Activated naive CD4-positive, alpha-beta T cell treated with anti-CD3 and anti-CD28 coated beads, Interleukin-2, amount 50 U/mL, for 24 hours (primary cell): Measurements from ENCODE around the gene PCDHGC5.

Source experiments
- H3K27ac Mint-ChIP-seq: one replicate; pipeline ENCODE4 v1.8.0; 2021; ENCODE audit warnings: mild to moderate bottlenecking, mixed read lengths
- H3K27me3 Mint-ChIP-seq: one replicate; pipeline ENCODE4 v1.8.0; 2021; ENCODE audit warnings: mixed read lengths
- H3K36me3 Mint-ChIP-seq: one replicate; pipeline ENCODE4 v1.8.0; 2021; ENCODE audit warnings: mixed read lengths
- H3K4me1 Mint-ChIP-seq: one replicate; pipeline ENCODE4 v1.8.0; 2021; ENCODE audit warnings: mixed read lengths
- H3K4me3 Mint-ChIP-seq: one replicate; pipeline ENCODE4 v1.8.0; 2021; ENCODE audit warnings: mild to moderate bottlenecking, mixed read lengths
- H3K9me3 Mint-ChIP-seq: one replicate; pipeline ENCODE4 v1.8.0; 2021; ENCODE audit warnings: mixed read lengths

The PCDHGC5 gene

GRCh38 chr5:141485321-141486055 lies 3.4 kb upstream of the PCDHGC5 start:
- peak overlapping the region; percentile 61 for H3K4me3 Mint-ChIP-seq

GRCh38 chr5:141486091-141486490 lies 2.8 kb upstream of the PCDHGC5 start:
- peaks cover 14% of the 10 kb centered on the region for H3K4me1 Mint-ChIP-seq
- peaks cover 66% of the 10 kb centered on the region for H3K27me3 Mint-ChIP-seq
- no peak overlapping the region for H3K4me3 Mint-ChIP-seq

More at GRCh38 chr5:141485321-141486055, 3.4 kb upstream of the PCDHGC5 start:
- Mint-ChIP-seq H3K4me1 (peaks cover 14% of the 10 kb centered on the region), H3K36me3 (no peaks in the 10 kb centered on the region), H3K9me3 (no peaks in the 10 kb centered on the region), H3K27me3 (peaks cover 63% of the 10 kb centered on the region), H3K27ac (no peak overlapping the region)

GRCh38 chr5:141487131-141487530 lies 1.8 kb upstream of the PCDHGC5 start:
- H3K27me3 Mint-ChIP-seq, result peaks cover 68% of the 10 kb centered on the region
- H3K36me3 Mint-ChIP-seq, result no peaks in the 10 kb centered on the region

More at GRCh38 chr5:141486091-141486490, 2.8 kb upstream of the PCDHGC5 start:
- Mint-ChIP-seq H3K36me3 (no peaks in the 10 kb centered on the region), H3K27ac (no peak overlapping the region), H3K9me3 (no peaks in the 10 kb centered on the region)

GRCh38 chr5:141489841-141490240 lies 960 bp downstream of the PCDHGC5 start:
- H3K27me3 Mint-ChIP-seq, result peaks cover 57% of the 10 kb centered on the region
- H3K4me1 Mint-ChIP-seq, result peaks cover 10% of the 10 kb centered on the region
- no peak overlapping the region for H3K4me3 Mint-ChIP-seq
- no peaks in the 10 kb centered on the region for H3K36me3 Mint-ChIP-seq
- H3K27ac Mint-ChIP-seq, result no peak overlapping the region
- no peaks in the 10 kb centered on the region for H3K9me3 Mint-ChIP-seq

More at GRCh38 chr5:141487131-141487530, 1.8 kb upstream of the PCDHGC5 start:
- H3K4me1 Mint-ChIP-seq, result peaks cover 17% of the 10 kb centered on the region
- H3K4me3 Mint-ChIP-seq, result no peak overlapping the region
- H3K27ac Mint-ChIP-seq, result no peak overlapping the region
- H3K9me3 Mint-ChIP-seq, result no peaks in the 10 kb centered on the region

GRCh38 chr5:141490271-141490670 lies 1.4 kb downstream of the PCDHGC5 start:
- Mint-ChIP-seq H3K9me3 (no peaks in the 10 kb centered on the region), H3K36me3 (no peaks in the 10 kb centered on the region), H3K4me1 (peaks cover 6% of the 10 kb centered on the region), H3K27me3 (peaks cover 53% of the 10 kb centered on the region), H3K27ac (no peak overlapping the region), H3K4me3 (no peak overlapping the region)

GRCh38 chr5:141490771-141491170 lies 1.9 kb downstream of the PCDHGC5 start:
- peak overlapping the region; percentile 71 for H3K27ac Mint-ChIP-seq
- peaks cover 56% of the 10 kb centered on the region for H3K27me3 Mint-ChIP-seq
- no peaks in the 10 kb centered on the region for H3K9me3 Mint-ChIP-seq
- H3K36me3 Mint-ChIP-seq, result no peaks in the 10 kb centered on the region
- H3K4me3 Mint-ChIP-seq, result no peak overlapping the region
- peaks cover 7% of the 10 kb centered on the region for H3K4me1 Mint-ChIP-seq

- Mint-ChIP-seq H3K4me3 (peak overlapping the region; percentile 78), H3K36me3 (no peaks in the 10 kb centered on the region), H3K27ac (peak overlapping the region; percentile 85), H3K27me3 (peaks cover 54% of the 10 kb centered on the region), H3K4me1 (peaks cover 7% of the 10 kb centered on the region), H3K9me3 (no peaks in the 10 kb centered on the region)
Measured at GRCh38 chr5:141491323-141492167, 2.7 kb downstream of the PCDHGC5 start.

GRCh38 chr5:141492168-141492885 lies 3.4 kb downstream of the PCDHGC5 start:
- no peaks in the 10 kb centered on the region for H3K9me3 Mint-ChIP-seq
- H3K27ac Mint-ChIP-seq, result peak overlapping the region; percentile 85
- H3K36me3 Mint-ChIP-seq, result no peaks in the 10 kb centered on the region
- H3K4me1 Mint-ChIP-seq, result peaks cover 7% of the 10 kb centered on the region
- peaks cover 50% of the 10 kb centered on the region for H3K27me3 Mint-ChIP-seq
- H3K4me3 Mint-ChIP-seq, result peak overlapping the region; percentile 78

GRCh38 chr5:141493500-141494422 lies 4.9 kb downstream of the PCDHGC5 start:
- no peak overlapping the region for H3K4me3 Mint-ChIP-seq
- peaks cover 49% of the 10 kb centered on the region for H3K27me3 Mint-ChIP-seq
- H3K27ac Mint-ChIP-seq, result no peak overlapping the region

GRCh38 chr5:141494761-141495452 lies 6.0 kb downstream of the PCDHGC5 start:
- Mint-ChIP-seq H3K4me1 (peaks cover 7% of the 10 kb centered on the region), H3K36me3 (no peaks in the 10 kb centered on the region), H3K27ac (no peak overlapping the region), H3K4me3 (no peak overlapping the region), H3K9me3 (no peaks in the 10 kb centered on the region), H3K27me3 (peaks cover 43% of the 10 kb centered on the region)

More at GRCh38 chr5:141493500-141494422, 4.9 kb downstream of the PCDHGC5 start:
- Mint-ChIP-seq H3K4me1 (peaks cover 7% of the 10 kb centered on the region), H3K36me3 (no peaks in the 10 kb centered on the region), H3K9me3 (no peaks in the 10 kb centered on the region)

GRCh38 chr5:141495453-141495811 lies 6.6 kb downstream of the PCDHGC5 start:
- Mint-ChIP-seq H3K27me3 (peaks cover 39% of the 10 kb centered on the region), H3K4me3 (peak overlapping the region; percentile 35), H3K9me3 (no peaks in the 10 kb centered on the region), H3K36me3 (no peaks in the 10 kb centered on the region), H3K4me1 (peaks cover 7% of the 10 kb centered on the region), H3K27ac (no peak overlapping the region)

GRCh38 chr5:141496038-141496437 lies 7.2 kb downstream of the PCDHGC5 start:
- Mint-ChIP-seq H3K9me3 (no peaks in the 10 kb centered on the region), H3K4me3 (no peak overlapping the region)

GRCh38 chr5:141501761-141502160 lies 12.9 kb downstream of the PCDHGC5 start:
- H3K27ac Mint-ChIP-seq, result no peak overlapping the region
- peaks cover 16% of the 10 kb centered on the region for H3K27me3 Mint-ChIP-seq
- no peak overlapping the region for H3K4me3 Mint-ChIP-seq
- no peaks in the 10 kb centered on the region for H3K36me3 Mint-ChIP-seq
- H3K4me1 Mint-ChIP-seq, result no peaks in the 10 kb centered on the region
- no peaks in the 10 kb centered on the region for H3K9me3 Mint-ChIP-seq

More at GRCh38 chr5:141496038-141496437, 7.2 kb downstream of the PCDHGC5 start:
- Mint-ChIP-seq H3K27ac (no peak overlapping the region), H3K36me3 (no peaks in the 10 kb centered on the region), H3K27me3 (peaks cover 33% of the 10 kb centered on the region), H3K4me1 (peaks cover 7% of the 10 kb centered on the region)

- Mint-ChIP-seq H3K36me3 (no peaks in the 10 kb centered on the region), H3K27me3 (peaks cover 8% of the 10 kb centered on the region), H3K27ac (no peak overlapping the region), H3K4me1 (no peaks in the 10 kb centered on the region), H3K9me3 (no peaks in the 10 kb centered on the region), H3K4me3 (no peak overlapping the region)
Measured at GRCh38 chr5:141503681-141504080, 14.8 kb downstream of the PCDHGC5 start.
